HEK293 (cell line): ENCODE data around the gene ZNF783.

Source experiments
- ZNF324 ChIP-seq: fragments of 450-650 bp; formaldehyde crosslinking; IDR thresholded peaks from 2 replicates; pipeline ENCODE4 v1.5.1; 2016; ENCODE audit warnings: missing biosample characterization, missing genetic modification characterization
- ZNF623 ChIP-seq: fragments of 450-650 bp; formaldehyde crosslinking; IDR thresholded peaks from 2 replicates; pipeline ENCODE4 v1.5.1; 2016; ENCODE audit warnings: missing biosample characterization, missing genetic modification characterization
- ZNF660 ChIP-seq: fragments of 450-650 bp; IDR thresholded peaks from 2 replicates; pipeline ENCODE4 v1.5.1; 2018; ENCODE audit warnings: missing biosample characterization, mild to moderate bottlenecking, missing genetic modification characterization
- ZNF777 ChIP-seq: fragments of 450-650 bp; formaldehyde crosslinking; IDR thresholded peaks from 2 replicates; pipeline ENCODE4 v1.5.1; 2017; ENCODE audit warnings: missing biosample characterization, missing genetic modification characterization, borderline replicate concordance
- ZNF785 ChIP-seq: fragments of 450-650 bp; formaldehyde crosslinking; IDR thresholded peaks from 2 replicates; pipeline ENCODE4 v1.5.1; 2016; ENCODE audit warnings: missing biosample characterization, missing genetic modification characterization
- TF ChIP-seq, protein P1 (sequence below): fragments of 450-650 bp; formaldehyde crosslinking; IDR thresholded peaks from 2 replicates; pipeline ENCODE4 v1.5.1; 2016; ENCODE audit warnings: missing biosample characterization, missing genetic modification characterization
- TF ChIP-seq, protein P2 (sequence below): fragments of 450-650 bp; formaldehyde crosslinking; IDR thresholded peaks from 2 replicates; pipeline ENCODE4 v1.5.1; 2016; ENCODE audit warnings: missing biosample characterization, missing genetic modification characterization
- TF ChIP-seq, protein P3 (sequence below): fragments of 450-650 bp; formaldehyde crosslinking; IDR thresholded peaks from 2 replicates; pipeline ENCODE4 v1.5.1; 2017; ENCODE audit warnings: missing biosample characterization, mild to moderate bottlenecking, missing genetic modification characterization, moderate library complexity

DNA sequence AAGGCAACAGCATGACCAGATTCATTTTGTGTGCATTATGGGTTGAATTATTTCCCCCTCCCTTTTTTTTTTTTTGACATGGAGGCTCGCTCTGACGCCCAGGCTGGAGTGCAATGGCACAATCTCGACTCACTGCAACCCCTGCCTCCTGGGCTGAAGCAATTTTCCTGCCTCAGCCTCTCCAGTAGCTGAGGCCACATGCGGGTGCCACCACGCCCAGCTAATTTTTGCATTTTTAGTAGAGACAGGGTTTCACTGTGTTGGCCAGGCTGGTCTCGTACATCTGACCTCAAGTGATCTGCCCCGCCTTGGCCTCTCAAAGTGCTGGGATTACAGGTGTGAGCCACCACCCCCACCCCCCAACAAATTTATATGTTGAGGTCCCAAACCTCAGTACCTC lies 42.0 kb downstream of the ZNF783 start:
- TF ChIP-seq ZNF623 (tag by site-specific recombination) (no peak), ZNF660 (tag by site-specific recombination) (no peak), ZNF785 (tag by site-specific recombination) (no peak), ZNF324 (tag by site-specific recombination) (no peak), ZNF777 (tag by site-specific recombination) (no peak)
- TF ChIP-seq, protein P1, sequence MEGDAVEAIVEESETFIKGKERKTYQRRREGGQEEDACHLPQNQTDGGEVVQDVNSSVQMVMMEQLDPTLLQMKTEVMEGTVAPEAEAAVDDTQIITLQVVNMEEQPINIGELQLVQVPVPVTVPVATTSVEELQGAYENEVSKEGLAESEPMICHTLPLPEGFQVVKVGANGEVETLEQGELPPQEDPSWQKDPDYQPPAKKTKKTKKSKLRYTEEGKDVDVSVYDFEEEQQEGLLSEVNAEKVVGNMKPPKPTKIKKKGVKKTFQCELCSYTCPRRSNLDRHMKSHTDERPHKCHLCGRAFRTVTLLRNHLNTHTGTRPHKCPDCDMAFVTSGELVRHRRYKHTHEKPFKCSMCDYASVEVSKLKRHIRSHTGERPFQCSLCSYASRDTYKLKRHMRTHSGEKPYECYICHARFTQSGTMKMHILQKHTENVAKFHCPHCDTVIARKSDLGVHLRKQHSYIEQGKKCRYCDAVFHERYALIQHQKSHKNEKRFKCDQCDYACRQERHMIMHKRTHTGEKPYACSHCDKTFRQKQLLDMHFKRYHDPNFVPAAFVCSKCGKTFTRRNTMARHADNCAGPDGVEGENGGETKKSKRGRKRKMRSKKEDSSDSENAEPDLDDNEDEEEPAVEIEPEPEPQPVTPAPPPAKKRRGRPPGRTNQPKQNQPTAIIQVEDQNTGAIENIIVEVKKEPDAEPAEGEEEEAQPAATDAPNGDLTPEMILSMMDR (tag by site-specific recombination): no peak
- TF ChIP-seq, protein P2, sequence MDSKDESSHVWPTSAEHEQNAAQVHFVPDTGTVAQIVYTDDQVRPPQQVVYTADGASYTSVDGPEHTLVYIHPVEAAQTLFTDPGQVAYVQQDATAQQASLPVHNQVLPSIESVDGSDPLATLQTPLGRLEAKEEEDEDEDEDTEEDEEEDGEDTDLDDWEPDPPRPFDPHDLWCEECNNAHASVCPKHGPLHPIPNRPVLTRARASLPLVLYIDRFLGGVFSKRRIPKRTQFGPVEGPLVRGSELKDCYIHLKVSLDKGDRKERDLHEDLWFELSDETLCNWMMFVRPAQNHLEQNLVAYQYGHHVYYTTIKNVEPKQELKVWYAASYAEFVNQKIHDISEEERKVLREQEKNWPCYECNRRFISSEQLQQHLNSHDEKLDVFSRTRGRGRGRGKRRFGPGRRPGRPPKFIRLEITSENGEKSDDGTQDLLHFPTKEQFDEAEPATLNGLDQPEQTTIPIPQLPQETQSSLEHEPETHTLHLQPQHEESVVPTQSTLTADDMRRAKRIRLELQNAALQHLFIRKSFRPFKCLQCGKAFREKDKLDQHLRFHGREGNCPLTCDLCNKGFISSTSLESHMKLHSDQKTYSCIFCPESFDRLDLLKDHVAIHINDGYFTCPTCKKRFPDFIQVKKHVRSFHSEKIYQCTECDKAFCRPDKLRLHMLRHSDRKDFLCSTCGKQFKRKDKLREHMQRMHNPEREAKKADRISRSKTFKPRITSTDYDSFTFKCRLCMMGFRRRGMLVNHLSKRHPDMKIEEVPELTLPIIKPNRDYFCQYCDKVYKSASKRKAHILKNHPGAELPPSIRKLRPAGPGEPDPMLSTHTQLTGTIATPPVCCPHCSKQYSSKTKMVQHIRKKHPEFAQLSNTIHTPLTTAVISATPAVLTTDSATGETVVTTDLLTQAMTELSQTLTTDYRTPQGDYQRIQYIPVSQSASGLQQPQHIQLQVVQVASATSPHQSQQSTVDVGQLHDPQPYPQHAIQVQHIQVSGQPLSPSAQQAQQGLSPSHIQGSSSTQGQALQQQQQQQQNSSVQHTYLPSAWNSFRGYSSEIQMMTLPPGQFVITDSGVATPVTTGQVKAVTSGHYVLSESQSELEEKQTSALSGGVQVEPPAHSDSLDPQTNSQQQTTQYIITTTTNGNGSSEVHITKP: no peak
- TF ChIP-seq, protein P3, sequence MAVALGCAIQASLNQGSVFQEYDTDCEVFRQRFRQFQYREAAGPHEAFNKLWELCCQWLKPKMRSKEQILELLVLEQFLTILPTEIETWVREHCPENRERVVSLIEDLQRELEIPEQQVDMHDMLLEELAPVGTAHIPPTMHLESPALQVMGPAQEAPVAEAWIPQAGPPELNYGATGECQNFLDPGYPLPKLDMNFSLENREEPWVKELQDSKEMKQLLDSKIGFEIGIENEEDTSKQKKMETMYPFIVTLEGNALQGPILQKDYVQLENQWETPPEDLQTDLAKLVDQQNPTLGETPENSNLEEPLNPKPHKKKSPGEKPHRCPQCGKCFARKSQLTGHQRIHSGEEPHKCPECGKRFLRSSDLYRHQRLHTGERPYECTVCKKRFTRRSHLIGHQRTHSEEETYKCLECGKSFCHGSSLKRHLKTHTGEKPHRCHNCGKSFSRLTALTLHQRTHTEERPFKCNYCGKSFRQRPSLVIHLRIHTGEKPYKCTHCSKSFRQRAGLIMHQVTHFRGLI: no peak
